Measurements from ENCODE around the gene STYK1. TPM values are rescaled to one million over a fixed set of nuclear protein-coding genes. Genes with fewer than 3 reads are reported as not detected.
A peak's percentile ranks its signal among the peaks of the same experiment; 100 is the strongest.

The STYK1 gene
- total and polyA plus RNA-seq, 9 of the 15 experiments (the other 6 are each of a cell fraction or from before 2014, with no cell fraction given) = 0.31 to 1.8 (median 0.64) TPM

- FAIRE-seq (peak; percentile 11), ATAC-seq (no peak), DNase-seq (ENCODE audit: extremely low read depth in 1 of 4, low spot score in 3 of 4) (no peak)
- in situ Hi-C loops (cut with MboI) = no loop called here
- Histone ChIP-seq H3K4me1 (replicated peaks in 1 of 2; ENCODE audit: control insufficient read depth in 2 of 2, insufficient read depth in 2 of 2, low read length in 2 of 2) (peaks cover 0 to 3% of the 10 kb centered on the region in 2 experiments; a peak in 1 of 5 replicates), H3K27me3 (ENCODE audit: control insufficient read depth in 2 of 2, insufficient read depth in 2 of 2, low read length in 2 of 2) (no peaks in the 10 kb centered on the region), H3K9me3 (replicated peaks; ENCODE audit: control insufficient read depth, insufficient read depth, low read depth, low read length) (no peaks in the 10 kb centered on the region), H3K9ac (ENCODE audit: insufficient read depth in 1 of 2, low read depth in 2 of 2, low read length in 2 of 2) (no peak overlapping the region), H3K9me1 (ENCODE audit: control insufficient read depth, insufficient read depth, low read length) (no peaks in the 10 kb centered on the region), H3K36me3 (ENCODE audit: control insufficient read depth, insufficient read depth, low read length) (peaks cover 66% of the 10 kb centered on the region), H3K79me2 (ENCODE audit: control insufficient read depth, insufficient read depth, low read length) (peaks cover 74% of the 10 kb centered on the region), H4K20me1 (replicated peaks; ENCODE audit: control insufficient read depth, insufficient read depth, low read length) (0 out of 2 replicates have a peak, but pooled peaks cover 6% of the 10 kb centered on the region), H3K4me2 (ENCODE audit: insufficient read depth, low read length) (no peak overlapping the region), H3K4me3 (no peak overlapping the region), H2AFZ (ENCODE audit: low read depth, low read length) (no peak overlapping the region), H3K27ac (ENCODE audit: extremely low read depth, low read depth, low read length) (no peak overlapping the region)
- no TSS peak for BruUV-seq (replicated peaks)
- ChIA-PET CTCF (ENCODE audit: low intra/inter-chr PET ratio) (no interaction called here), POLR2A (no interaction called here)
- intact Hi-C loops (cut with micrococcal nuclease) = no loop called here
- 75% methylated on average over 3 of the region's 4 CpGs for WGBS (ENCODE audit: insufficient coverage, low coverage, missing lambda C conversion rate)
- TF ChIP-seq HNRNPUL1 (IDR thresholded peaks at IDR 0.05; ENCODE audit: low read length) (no peak), CBX3 (IDR thresholded peaks at IDR 0.05; ENCODE audit: borderline replicate concordance in 1 of 2, low read length in 2 of 2) (no peak), STAT5A (IDR thresholded peaks at IDR 0.05; ENCODE audit: borderline replicate concordance, low read length) (no peak), MCM7 (IDR thresholded peaks at IDR 0.05) (no peak), MTA2 (IDR thresholded peaks at IDR 0.05; ENCODE audit: low read depth) (no peak), ZNF699 (CRISPR knock-in tag; IDR thresholded peaks at IDR 0.05; ENCODE audit: insufficient replicate concordance) (no peak), MAFF (IDR thresholded peaks at IDR 0.05; ENCODE audit: low read length) (no peak)
Observed at GRCh38 chr12:10718279-10718821, 44.5 kb upstream of the STYK1 start.

- Histone ChIP-seq H3K79me2 (ENCODE audit: control insufficient read depth, insufficient read depth, low read length) (peaks cover 65% of the 10 kb centered on the region), H3K27ac (ENCODE audit: extremely low read depth, low read depth, low read length) (no peak overlapping the region), H4K20me1 (replicated peaks; ENCODE audit: control insufficient read depth, insufficient read depth, low read length) (0 out of 2 replicates have a peak, but pooled peaks cover 6% of the 10 kb centered on the region), H3K9ac (ENCODE audit: insufficient read depth in 1 of 2, low read depth in 2 of 2, low read length in 2 of 2) (no peak overlapping the region), H3K4me1 (replicated peaks in 1 of 2; ENCODE audit: control insufficient read depth in 2 of 2, insufficient read depth in 2 of 2, low read length in 2 of 2) (peaks cover 0 to 3% of the 10 kb centered on the region in 2 experiments; a peak in 1 of 5 replicates), H3K36me3 (ENCODE audit: control insufficient read depth, insufficient read depth, low read length) (peaks cover 75% of the 10 kb centered on the region), H2AFZ (ENCODE audit: low read depth, low read length) (no peak overlapping the region), H3K4me2 (ENCODE audit: insufficient read depth, low read length) (no peak overlapping the region), H3K9me3 (replicated peaks; ENCODE audit: control insufficient read depth, insufficient read depth, low read depth, low read length) (no peaks in the 10 kb centered on the region), H3K9me1 (ENCODE audit: control insufficient read depth, insufficient read depth, low read length) (no peaks in the 10 kb centered on the region), H3K4me3 (no peak overlapping the region), H3K27me3 (ENCODE audit: control insufficient read depth in 2 of 2, insufficient read depth in 2 of 2, low read length in 2 of 2) (no peaks in the 10 kb centered on the region)
- FAIRE-seq (no peak), DNase-seq (ENCODE audit: extremely low read depth in 1 of 4, low spot score in 3 of 4) (no peak), ATAC-seq (no peak)
- CTCF ChIA-PET (ENCODE audit: low intra/inter-chr PET ratio) = no interaction called here
- no TSS peak for BruUV-seq (replicated peaks)
- intact Hi-C loops (cut with micrococcal nuclease) (no loop called here), in situ Hi-C loops (cut with MboI) (no loop called here)
- POLR2A ChIA-PET = no interaction called here
- 86% methylated on average over 2 of the region's 2 CpGs for WGBS (ENCODE audit: insufficient coverage, low coverage, missing lambda C conversion rate)
- TF ChIP-seq TBP (optimal IDR thresholded peaks at IDR 0.05; ENCODE audit: low read depth, low read length) (no peak), REST (IDR thresholded peaks at IDR 0.05; ENCODE audit: borderline replicate concordance) (no peak), REST (CRISPR knock-in tag; IDR thresholded peaks at IDR 0.05; ENCODE audit: low read depth) (no peak)
Observed at GRCh38 chr12:10717410-10717809, 43.6 kb upstream of the STYK1 start.

All from K562 (cell line).